Measurements from ENCODE around the gene TPP1.

Gene TPP1

GRCh38 chr11:6650104-6650503 lies 30.9 kb upstream of the TPP1 start:
- DNase-seq (ENCODE audit: low read depth, low spot score): no peak
- no peak overlapping the region for H3K4me3 ChIP-seq (ENCODE audit: low read length)

- no peak for DNase-seq (ENCODE audit: low read depth, low spot score)
Observed at GRCh38 chr11:6648501-6648900, 29.3 kb upstream of the TPP1 start.

GRCh38 chr11:6647836-6648235 lies 28.6 kb upstream of the TPP1 start:
- H3K4me3 ChIP-seq (ENCODE audit: low read length): no peak overlapping the region
- no peak for DNase-seq (ENCODE audit: low read depth, low spot score)

More at GRCh38 chr11:6648501-6648900, 29.3 kb upstream of the TPP1 start:
- H3K4me3 ChIP-seq (ENCODE audit: low read length): no peak overlapping the region

DNA sequence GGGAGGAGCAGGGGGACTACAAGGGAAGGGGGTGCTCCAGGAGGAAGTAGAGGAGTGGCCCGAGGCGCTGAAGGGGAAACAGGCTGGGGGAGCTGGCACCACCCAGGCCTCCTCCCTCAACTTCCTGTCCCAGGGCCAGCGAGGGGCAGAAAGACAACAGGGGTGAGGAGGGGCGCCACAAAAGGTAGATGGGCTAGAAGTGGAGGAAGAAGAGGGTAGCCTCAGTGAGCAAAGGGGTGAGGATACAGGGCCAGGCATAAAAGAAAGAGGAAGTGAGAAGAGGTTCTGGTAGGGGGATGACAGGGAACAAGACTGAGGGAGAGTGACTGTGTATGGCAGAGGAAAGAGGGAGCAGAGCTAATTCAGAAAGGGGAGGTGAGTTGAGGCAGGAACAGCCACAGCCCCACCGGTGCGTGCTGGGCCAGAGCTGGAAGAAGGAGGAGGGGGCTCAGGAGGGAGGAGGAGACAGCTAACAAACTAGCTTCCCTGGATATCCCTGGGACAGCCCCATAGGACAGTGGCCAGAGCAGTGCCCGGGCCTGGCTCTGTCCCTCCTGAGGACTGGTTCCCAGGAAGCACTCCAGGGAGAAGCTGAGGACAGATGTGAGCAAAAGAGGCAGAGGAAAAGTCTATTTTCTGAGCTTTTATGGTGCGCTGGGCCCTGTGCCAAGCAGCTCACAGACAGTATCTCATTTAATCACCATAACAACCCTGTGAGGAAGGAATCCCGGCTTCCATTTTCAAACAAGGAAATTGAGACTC lies 27.9 kb upstream of the TPP1 start:
- peak; percentile 36 for DNase-seq (ENCODE audit: low read depth, low spot score)
- no peak overlapping the region for H3K4me3 ChIP-seq (ENCODE audit: low read length)

DNA sequence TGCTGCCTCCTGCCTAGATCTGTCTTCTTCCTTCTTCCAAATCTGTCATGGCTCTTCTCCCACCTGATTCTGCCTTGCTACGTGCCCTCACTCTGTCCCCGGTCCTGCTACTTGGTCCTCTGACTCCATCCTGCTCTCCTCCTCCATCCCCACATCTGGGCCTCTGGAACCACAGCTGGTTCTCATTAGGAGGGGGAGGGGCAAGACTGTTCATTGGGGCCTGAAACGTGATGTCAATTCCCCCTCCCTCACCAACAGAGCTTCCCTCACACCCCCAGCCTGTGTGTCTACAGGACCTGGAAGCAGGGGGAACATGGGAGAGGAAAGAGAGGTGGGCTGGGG lies 27.3 kb upstream of the TPP1 start:
- DNase-seq (ENCODE audit: low read depth, low spot score): no peak

DNA sequence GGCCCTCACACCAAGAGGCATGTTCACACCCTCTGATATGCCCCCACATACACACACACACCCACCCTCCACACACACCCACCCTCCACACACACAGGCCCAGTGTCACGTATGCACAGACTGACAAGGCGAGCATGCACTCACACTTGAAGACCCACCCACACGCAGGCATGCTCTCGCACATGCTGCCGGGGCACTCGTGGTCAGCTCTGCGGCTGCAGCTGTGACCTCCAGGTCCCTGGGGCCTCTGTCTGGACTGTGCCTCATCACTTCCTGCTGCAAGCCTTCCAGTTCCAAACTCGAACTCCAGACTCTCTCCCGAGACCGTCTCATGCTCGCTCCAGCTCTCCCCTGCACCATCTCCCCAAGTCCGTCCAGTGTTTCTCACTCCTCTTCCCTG lies 26.8 kb upstream of the TPP1 start:
- DNase-seq (ENCODE audit: low read depth, low spot score): no peak
- no peak overlapping the region for H3K4me3 ChIP-seq (ENCODE audit: low read length)

More for the DNA sequence above, 27.3 kb upstream of the TPP1 start:
- no peak overlapping the region for H3K4me3 ChIP-seq (ENCODE audit: low read length)

GRCh38 chr11:6642957-6643356 lies 23.7 kb upstream of the TPP1 start:
- H3K4me3 ChIP-seq (ENCODE audit: low read length): no peak overlapping the region
- DNase-seq (ENCODE audit: low read depth, low spot score): no peak

- DNase-seq (ENCODE audit: low read depth, low spot score): no peak
- no peak overlapping the region for H3K4me3 ChIP-seq (ENCODE audit: low read length)
Observed at GRCh38 chr11:6640985-6641701, 21.9 kb upstream of the TPP1 start.

- no peak overlapping the region for H3K4me3 ChIP-seq (ENCODE audit: low read length)
- no peak for DNase-seq (ENCODE audit: low read depth, low spot score)
Observed at GRCh38 chr11:6640036-6640984, 21.1 kb upstream of the TPP1 start.

DNA sequence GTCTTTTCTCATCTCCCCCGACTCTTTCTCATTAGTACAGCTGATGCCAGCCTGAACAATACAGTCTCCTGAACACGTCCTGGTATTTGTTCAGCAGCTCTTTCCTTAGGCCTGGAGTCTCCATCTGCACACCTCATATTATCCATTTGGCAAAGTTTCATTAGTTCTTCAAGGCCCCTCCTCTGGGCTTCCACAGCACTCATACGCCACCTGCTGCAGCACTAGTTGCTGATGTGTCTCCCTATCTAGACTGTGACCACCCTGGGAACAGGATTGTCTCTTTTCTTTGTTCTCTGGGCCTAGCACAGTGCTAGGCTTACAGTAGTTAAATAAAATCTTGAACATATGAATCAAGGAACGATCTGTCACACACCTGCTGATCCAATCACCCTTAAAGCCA lies 19.2 kb upstream of the TPP1 start:
- no peak for DNase-seq (ENCODE audit: low read depth, low spot score)
- no peak overlapping the region for H3K4me3 ChIP-seq (ENCODE audit: low read length)

- no peak for DNase-seq (ENCODE audit: low read depth, low spot score)
- no peak overlapping the region for H3K4me3 ChIP-seq (ENCODE audit: low read length)
Observed at GRCh38 chr11:6637871-6638270, 18.6 kb upstream of the TPP1 start.

DNA sequence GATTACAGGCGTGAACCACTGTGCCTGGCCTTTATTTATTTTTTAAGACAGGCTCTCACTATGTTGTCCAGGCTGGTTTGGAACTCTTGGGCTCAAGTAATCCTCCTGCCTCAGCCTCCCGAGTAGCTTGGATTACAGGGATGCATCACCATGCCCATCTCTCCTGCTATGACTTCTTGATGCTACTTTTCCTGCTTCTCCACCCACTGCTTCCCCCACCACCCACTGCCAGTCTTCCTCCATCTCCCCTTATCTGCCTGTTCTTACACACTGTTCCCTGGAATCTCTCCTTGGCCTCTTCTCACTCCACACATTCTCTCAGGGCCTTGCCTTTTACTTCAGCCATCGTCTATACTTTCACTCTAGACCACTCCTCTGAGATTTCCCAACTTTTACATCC lies 17.3 kb upstream of the TPP1 start:
- no peak for DNase-seq (ENCODE audit: low read depth, low spot score)

GRCh38 chr11:6635082-6635932 lies 16.1 kb upstream of the TPP1 start:
- no peak for DNase-seq (ENCODE audit: low read depth, low spot score)
- no peak overlapping the region for H3K4me3 ChIP-seq (ENCODE audit: low read length)

More for the DNA sequence above, 17.3 kb upstream of the TPP1 start:
- no peak overlapping the region for H3K4me3 ChIP-seq (ENCODE audit: low read length)

- H3K4me3 ChIP-seq (ENCODE audit: low read length): no peak overlapping the region
- DNase-seq (ENCODE audit: low read depth, low spot score): no peak
Observed at GRCh38 chr11:6634534-6634933, 15.3 kb upstream of the TPP1 start.

DNA sequence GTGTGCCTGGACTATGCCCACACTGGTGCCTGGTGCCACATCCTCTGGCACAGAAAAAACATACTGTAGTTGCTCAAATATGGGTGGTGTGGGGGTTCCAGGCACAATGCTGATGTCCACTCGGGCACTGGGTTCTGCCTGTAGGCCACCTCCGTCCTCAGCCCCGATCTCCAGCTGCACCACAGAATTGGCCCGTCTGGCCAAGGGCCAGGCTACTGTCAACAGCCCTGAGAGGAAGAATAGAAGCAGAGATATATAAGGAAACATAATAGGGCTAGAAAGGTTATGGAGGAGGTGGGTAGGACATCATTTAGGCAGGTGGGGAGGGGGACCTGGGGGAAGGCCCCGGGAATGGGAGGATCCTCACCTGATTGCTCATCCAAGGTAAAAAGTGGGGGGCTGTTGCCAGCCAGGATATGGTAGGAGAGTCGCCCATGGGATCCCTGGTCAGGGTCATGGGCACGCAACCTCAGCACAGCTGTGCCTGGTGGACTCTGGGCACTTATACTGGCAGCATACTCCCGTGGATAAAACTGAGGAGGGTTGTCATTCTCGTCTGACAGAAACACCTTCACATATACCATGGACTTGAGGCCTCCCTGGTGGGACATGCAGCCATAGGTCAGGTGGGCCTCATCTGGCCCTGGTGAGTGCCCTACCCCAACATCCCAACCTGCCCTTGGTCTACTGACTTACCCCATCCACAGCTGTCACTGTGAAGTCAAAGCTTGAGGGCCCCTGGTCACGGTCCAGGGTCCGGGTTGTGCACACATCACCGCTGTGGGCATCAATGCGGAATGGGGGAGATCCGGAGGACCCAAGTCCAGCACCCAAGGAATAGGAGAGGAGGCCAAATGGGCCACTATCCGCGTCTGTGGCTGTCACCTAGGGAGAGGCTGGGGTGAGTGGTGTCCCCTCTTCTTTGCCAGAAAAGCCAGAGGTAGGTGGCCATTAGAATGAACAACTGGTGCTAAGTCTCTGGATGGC lies 14.5 kb upstream of the TPP1 start:
- H3K4me3 ChIP-seq (ENCODE audit: low read length): no peak overlapping the region
- no peak for DNase-seq (ENCODE audit: low read depth, low spot score)

DNA sequence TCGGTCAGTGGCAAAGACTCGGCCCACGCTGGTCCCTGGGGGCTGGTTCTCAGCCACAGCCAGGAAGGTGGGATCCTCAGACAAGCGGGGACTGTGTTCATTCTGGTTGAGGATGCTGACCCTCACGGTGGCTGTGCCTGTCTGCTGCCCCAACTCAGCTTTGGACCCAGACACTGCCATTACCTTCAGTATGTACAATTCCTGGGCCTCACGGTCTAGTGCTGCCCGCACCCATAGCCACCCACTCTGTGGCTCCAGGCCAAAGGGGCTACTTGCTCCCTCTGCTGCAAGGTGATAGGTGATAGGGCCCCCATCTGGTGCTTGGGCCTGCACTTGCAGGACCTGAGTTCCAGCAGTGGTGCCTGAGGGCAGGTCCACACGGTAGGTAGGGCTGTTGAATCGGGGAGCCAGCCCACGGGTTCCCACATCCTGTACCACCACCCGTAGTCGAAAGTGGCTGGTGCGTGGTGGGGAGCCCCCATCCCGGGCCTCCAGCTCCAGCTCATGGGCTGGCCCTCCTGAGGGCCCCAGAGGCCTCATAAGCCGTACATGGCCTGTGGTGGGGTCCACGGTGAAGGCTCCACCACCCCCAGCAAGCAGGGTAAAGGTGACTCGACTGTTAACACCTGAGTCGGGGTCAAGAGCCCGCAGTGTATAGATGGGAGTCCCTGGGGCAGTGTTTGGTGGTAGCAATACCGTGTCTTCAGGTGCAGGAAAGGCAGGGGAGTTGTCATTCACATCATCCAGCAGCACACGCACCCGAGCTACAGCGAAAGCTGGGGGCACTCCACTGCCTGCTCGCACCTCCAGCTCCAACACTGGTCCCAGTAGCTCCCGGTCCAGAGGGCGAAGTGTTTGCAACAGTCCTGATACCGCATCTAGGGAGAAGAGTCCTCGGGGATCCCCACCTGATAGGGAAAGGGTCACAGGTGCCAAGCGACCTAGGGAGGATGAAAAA lies 13.2 kb upstream of the TPP1 start:
- no peak for DNase-seq (ENCODE audit: low read depth, low spot score)

More for the DNA sequence above, 13.2 kb upstream of the TPP1 start:
- H3K4me3 ChIP-seq (ENCODE audit: low read length): no peak overlapping the region

Measured in Jurkat, Clone E6-1 (cell line).